ENCODE data around the gene RPE65. TPM values are rescaled to one million over a fixed set of nuclear protein-coding genes. Genes with fewer than 3 reads are reported as not detected.

RPE65 gene
- total RNA-seq: not detected

DNA sequence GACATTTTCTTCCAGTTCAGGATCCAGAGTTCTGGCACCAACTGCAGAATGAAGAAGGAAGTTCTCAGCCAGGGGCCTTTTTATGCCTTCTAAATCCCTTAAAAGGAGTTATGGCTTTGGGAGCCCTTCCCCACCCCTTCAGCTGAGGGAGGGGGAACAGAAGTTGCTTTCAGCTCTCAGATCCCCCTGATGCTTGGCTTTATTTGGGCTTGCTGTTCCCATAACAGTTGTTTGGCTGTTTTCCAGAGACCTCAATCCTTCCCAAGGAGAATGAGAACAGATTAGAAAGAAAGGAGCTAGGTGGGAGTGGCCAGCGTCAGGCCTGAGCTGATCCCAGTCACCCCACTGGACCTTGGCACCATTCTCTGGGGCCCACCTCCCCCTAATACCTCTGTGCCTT is at the start of gene RPE65:
RPE65 (minus strand) TSS at position 54 of the 400 bp plus-strand sequence; CDS start at position 5, 49 bp downstream.
- WGBS, 2 donors: 14 to 16% methylated on average over 1 of the region's 1 CpG
- Histone ChIP-seq H3K27me3 (no peaks in the 10 kb centered on the region), H3K4me3 (no peak within 1 kb of the TSS), H3K9me3 (no peaks in the 10 kb centered on the region), H3K4me1 (peaks cover 0 to 3% (median 0%) of the 10 kb centered on the region in 4 donors), H3K36me3 (no peaks in the 10 kb centered on the region), H3K27ac (no peak within 1 kb of the TSS)
- no peak for DNase-seq (ENCODE audit: low spot score in 2 of 2)
- no peak for TF ChIP-seq EP300 (IDR thresholded peaks at IDR 0.05)
- TF ChIP-seq, protein P1, sequence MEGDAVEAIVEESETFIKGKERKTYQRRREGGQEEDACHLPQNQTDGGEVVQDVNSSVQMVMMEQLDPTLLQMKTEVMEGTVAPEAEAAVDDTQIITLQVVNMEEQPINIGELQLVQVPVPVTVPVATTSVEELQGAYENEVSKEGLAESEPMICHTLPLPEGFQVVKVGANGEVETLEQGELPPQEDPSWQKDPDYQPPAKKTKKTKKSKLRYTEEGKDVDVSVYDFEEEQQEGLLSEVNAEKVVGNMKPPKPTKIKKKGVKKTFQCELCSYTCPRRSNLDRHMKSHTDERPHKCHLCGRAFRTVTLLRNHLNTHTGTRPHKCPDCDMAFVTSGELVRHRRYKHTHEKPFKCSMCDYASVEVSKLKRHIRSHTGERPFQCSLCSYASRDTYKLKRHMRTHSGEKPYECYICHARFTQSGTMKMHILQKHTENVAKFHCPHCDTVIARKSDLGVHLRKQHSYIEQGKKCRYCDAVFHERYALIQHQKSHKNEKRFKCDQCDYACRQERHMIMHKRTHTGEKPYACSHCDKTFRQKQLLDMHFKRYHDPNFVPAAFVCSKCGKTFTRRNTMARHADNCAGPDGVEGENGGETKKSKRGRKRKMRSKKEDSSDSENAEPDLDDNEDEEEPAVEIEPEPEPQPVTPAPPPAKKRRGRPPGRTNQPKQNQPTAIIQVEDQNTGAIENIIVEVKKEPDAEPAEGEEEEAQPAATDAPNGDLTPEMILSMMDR (IDR thresholded peaks at IDR 0.05): no peak
- no peak for TF ChIP-seq POLR2A (IDR thresholded peaks at IDR 0.05)

DNA sequence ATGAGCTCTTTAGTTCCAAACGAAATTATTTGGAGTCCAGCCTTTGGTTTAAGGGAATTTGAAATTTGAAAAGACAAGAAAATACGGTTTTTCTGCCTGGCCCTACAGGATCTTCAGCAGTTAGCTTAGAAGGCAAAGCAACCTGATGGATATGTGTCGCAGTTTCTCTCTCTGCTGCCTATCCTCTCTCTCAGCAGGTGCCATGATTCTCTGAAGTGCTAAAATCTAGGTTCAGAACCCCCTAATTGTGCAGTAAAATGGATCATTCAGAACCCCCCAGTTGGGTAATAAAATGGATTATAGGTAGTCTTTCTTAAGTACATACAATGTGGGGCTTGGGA is 47.6 kb upstream of the RPE65 start:
- H3K4me1 ChIP-seq: peaks cover 0 to 20% (median 7%) of the 10 kb centered on the region in 4 donors
- H3K27ac ChIP-seq: peak overlapping the region in 2 of 4 donors; percentile 57 to 73
- H3K9me3 ChIP-seq: no peaks in the 10 kb centered on the region
- no peaks in the 10 kb centered on the region for H3K36me3 ChIP-seq
- H3K4me3 ChIP-seq: peak overlapping the region; percentile 39 to 67 (median 56)
- DNase-seq (ENCODE audit: low spot score in 2 of 2): no peak
- 8 to 15% methylated on average over 3 of the region's 3 CpGs for WGBS, 2 donors
- TF ChIP-seq, protein P1 (IDR thresholded peaks at IDR 0.05): peak in 1 of 5 experiments; percentile 1
- TF ChIP-seq EP300 (IDR thresholded peaks at IDR 0.05): no peak
- no peaks in the 10 kb centered on the region for H3K27me3 ChIP-seq

DNA sequence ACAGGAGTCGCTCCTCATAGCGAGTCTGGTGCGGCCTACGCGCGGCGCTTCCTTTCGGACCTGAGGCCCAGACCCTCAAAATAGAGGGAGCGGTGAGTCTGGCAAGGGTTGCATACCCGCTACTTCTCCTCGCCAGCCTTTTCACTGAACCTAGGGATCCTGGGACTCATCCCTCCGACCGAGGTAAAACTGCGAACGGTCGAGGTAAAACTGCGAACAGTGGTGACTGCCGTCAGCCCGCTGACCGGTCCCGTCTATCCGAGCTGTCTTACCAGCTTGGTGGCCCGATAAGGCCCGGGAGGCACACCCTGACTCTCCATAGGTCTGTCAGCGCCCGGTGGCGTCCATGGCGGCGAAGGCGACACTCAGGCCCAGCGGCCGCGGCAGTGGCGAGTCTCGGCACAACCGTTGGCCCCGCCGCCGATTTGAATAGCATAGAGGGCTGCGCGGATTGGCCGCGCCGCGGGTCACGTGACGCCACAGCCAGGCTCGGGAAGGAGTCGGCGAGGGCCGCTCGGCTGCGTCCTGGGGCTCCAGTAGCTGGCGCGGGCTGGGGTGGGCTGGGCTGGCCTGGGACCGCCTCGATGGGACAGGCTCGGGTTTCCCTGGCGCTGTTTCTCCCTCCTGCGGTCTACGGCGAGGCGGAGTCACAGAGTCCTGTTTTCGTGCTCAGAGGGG is 47.1 kb upstream of the RPE65 start, which contains the start of gene DEPDC1:
DEPDC1 (minus strand) TSS at position 403 of the 678 bp plus-strand sequence; CDS start at position 320, 83 bp downstream.
- 0% methylated on average over 50 to 53 of the region's 64 CpGs for WGBS, 2 donors
- peak in 1 of 2 donors; percentile 30 for TF ChIP-seq EP300 (IDR thresholded peaks at IDR 0.05)
- no peak for TF ChIP-seq POLR2A (IDR thresholded peaks at IDR 0.05)
- TF ChIP-seq, protein P1 (IDR thresholded peaks at IDR 0.05): peak in 2 of 5 experiments; percentile 10 to 24
- peaks cover 0 to 20% (median 7%) of the 10 kb centered on the region in 4 donors for H3K4me1 ChIP-seq
- no peaks in the 10 kb centered on the region for H3K9me3 ChIP-seq
- H3K27ac ChIP-seq: peak within 1 kb of the TSS in 2 of 4 donors; percentile 57 to 73
- no peaks in the 10 kb centered on the region for H3K36me3 ChIP-seq
- peak; percentile 90 to 92 for DNase-seq (ENCODE audit: low spot score in 2 of 2)
- H3K4me3 ChIP-seq: peak within 1 kb of the TSS; percentile 39 to 67 (median 56)
- no peaks in the 10 kb centered on the region for H3K27me3 ChIP-seq

DNA sequence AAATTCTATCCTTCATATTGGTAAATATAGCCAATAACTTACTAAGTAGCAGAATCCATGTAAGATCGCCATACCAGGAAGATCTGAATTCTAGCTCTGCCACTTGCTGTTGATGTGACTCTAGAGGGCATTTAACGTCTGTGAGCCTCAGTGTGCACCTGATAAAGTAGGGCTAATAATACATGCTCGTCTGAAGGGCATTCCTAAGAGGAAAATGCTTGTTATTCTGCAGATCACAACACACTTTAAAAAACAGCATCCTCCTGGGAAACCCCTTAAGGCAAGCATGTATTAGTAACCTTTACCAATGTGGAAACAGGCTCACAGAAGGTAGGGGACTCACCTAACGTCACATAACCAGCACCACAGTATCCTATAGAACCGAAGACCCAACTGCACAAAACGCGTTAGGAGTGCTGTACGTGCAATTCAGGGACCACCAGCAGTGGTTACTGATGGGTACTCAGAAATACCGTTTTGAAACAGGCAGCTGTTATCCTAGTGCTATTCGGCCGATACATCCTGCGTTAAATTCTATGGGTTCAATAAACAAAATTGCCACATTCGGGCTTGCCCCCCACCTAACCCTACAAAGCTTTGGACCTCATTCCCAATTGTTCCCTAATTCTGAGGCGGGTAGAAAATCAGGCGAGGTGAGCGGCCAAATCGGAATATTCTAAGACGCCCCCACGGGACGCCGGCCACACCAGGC is 46.4 kb upstream of the RPE65 start:
- no peaks in the 10 kb centered on the region for H3K9me3 ChIP-seq
- peaks cover 0 to 20% (median 7%) of the 10 kb centered on the region in 4 donors for H3K4me1 ChIP-seq
- no peaks in the 10 kb centered on the region for H3K27me3 ChIP-seq
- TF ChIP-seq EP300 (IDR thresholded peaks at IDR 0.05) (no peak), POLR2A (IDR thresholded peaks at IDR 0.05) (no peak)
- no peak for DNase-seq (ENCODE audit: low spot score in 2 of 2)
- H3K4me3 ChIP-seq: peak overlapping the region; percentile 39 to 67 (median 56)
- H3K27ac ChIP-seq: no peak overlapping the region
- H3K36me3 ChIP-seq: no peaks in the 10 kb centered on the region
- 4 to 8% methylated on average over 21 of the region's 21 CpGs for WGBS, 2 donors

DNA sequence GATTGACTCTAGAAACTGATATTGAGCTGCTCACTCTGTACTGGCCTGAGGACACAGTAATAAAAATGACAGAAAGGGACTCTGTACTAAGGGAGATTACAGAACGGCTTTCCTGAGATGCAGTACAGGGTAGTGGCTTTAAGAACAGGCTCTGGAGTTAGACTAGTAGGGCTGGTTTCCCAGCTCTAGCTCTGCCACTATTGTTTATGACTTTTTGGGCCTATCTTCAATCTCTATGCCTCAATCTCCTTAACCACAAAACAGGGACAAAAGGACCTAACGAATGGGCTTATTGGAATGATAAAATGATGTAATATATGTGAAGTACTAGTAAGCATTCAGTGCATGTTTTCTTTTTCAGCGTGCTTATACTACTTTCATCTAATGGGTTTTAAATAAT is 45.8 kb upstream of the RPE65 start:
- Histone ChIP-seq H3K4me3 (no peak overlapping the region), H3K9me3 (no peaks in the 10 kb centered on the region), H3K4me1 (peaks cover 0 to 20% (median 7%) of the 10 kb centered on the region in 4 donors), H3K27me3 (no peaks in the 10 kb centered on the region), H3K27ac (no peak overlapping the region), H3K36me3 (no peaks in the 10 kb centered on the region)
- no peak for TF ChIP-seq POLR2A (IDR thresholded peaks at IDR 0.05)
- TF ChIP-seq, protein P1 (IDR thresholded peaks at IDR 0.05): no peak
- TF ChIP-seq EP300 (IDR thresholded peaks at IDR 0.05): no peak
- 74 to 78% methylated on average over 3 of the region's 3 CpGs for WGBS, 2 donors
- DNase-seq (ENCODE audit: low spot score in 2 of 2): no peak

All from tibial nerve (tissue), 4 donors.